Caco-2 (cell line): Measurements from ENCODE around the gene SETD6. TPM values are rescaled to one million over a fixed set of nuclear protein-coding genes. Genes with fewer than 3 reads are reported as not detected.

Source experiments
- BruUV-seq: library from RNA; stranded (reverse); fragments of 400-500 nt; replicated peaks from 2 replicates; lab custom pipeline; 2021; lab: Mats Ljungman, UMichigan
- CTCF ChIA-PET: fragments of 300-600 bp; sonication (Branson Sonifier 250); formaldehyde crosslinking; loops from one replicate; lab custom pipeline; 2022; ENCODE audit warnings: antibody characterized with exemption; lab: Charles Lee
- POLR2A ChIA-PET: fragments of 300-600 bp; sonication (Branson Sonifier 250); formaldehyde crosslinking; loops from one replicate; lab custom pipeline; 2022; ENCODE audit warnings: antibody characterized with exemption; lab: Charles Lee
- DNase-seq, 2 experiments: peaks; one replicate each; pipeline versions ENCODE4 v3.0.0 to v3.0.0-alpha.2; 2020 to 2022
- H3K27me3 ChIP-seq: replicated peaks from 2 replicates; pipeline ENCODE4 v1.6.0; 2011; ENCODE audit warnings: low read length; ENCODE audit not compliant: control insufficient read depth, insufficient read depth
- H3K36me3 ChIP-seq: 2 replicates; pipeline ENCODE4 v1.5.1; 2011; ENCODE audit warnings: low read length; ENCODE audit not compliant: control insufficient read depth, insufficient read depth
- H3K4me1 ChIP-seq: fragments of 250-450 bp; sonication (Bioruptor Pico); 2 replicates; pipeline ENCODE4 v1.5.1; 2020; ENCODE audit warnings: mild to moderate bottlenecking
- H3K4me3 ChIP-seq: 2 replicates; pipeline ENCODE4 v1.5.1; 2011; ENCODE audit warnings: low read depth, mild to moderate bottlenecking, control low read depth, low read length
- H3K9me3 ChIP-seq: fragments of 250-450 bp; sonication (Bioruptor Pico); 2 replicates; pipeline ENCODE4 v1.5.1; 2020; ENCODE audit warnings: mild to moderate bottlenecking, moderate library complexity
- H3K27ac Mint-ChIP-seq: one replicate; pipeline ENCODE4 v1.8.0; 2022; ENCODE audit warnings: mixed read lengths; ENCODE audit not compliant: unreplicated experiment
- H3K27me3 Mint-ChIP-seq: one replicate; pipeline ENCODE4 v1.8.0; 2022; ENCODE audit warnings: mixed read lengths; ENCODE audit not compliant: insufficient read depth, unreplicated experiment
- H3K36me3 Mint-ChIP-seq: one replicate; pipeline ENCODE4 v1.8.0; 2022; ENCODE audit warnings: mild to moderate bottlenecking, mixed read lengths; ENCODE audit not compliant: insufficient read depth, unreplicated experiment
- H3K4me1 Mint-ChIP-seq: one replicate; pipeline ENCODE4 v1.8.0; 2022; ENCODE audit warnings: low read depth, mixed read lengths; ENCODE audit not compliant: unreplicated experiment
- H3K4me3 Mint-ChIP-seq: one replicate; pipeline ENCODE4 v1.8.0; 2022; ENCODE audit warnings: mild to moderate bottlenecking, moderate library complexity, mixed read lengths; ENCODE audit not compliant: unreplicated experiment
- H3K9me3 Mint-ChIP-seq: one replicate; pipeline ENCODE4 v1.8.0; 2022; ENCODE audit warnings: mixed read lengths; ENCODE audit not compliant: unreplicated experiment
- intact Hi-C: fragments of 100-400 bp; cut with micrococcal nuclease; formaldehyde crosslinking; loops from one replicate; pipeline ENCODE4 v1.10.0; 2022; ENCODE audit not compliant: unreplicated experiment
- total RNA-seq: library from RNA; stranded (reverse); gene quantifications from 2 replicates; pipeline ENCODE4 v1.2.3, GENCODE V29; 2022
- TF ChIP-seq, protein P1 (sequence below), 2 experiments: fragments of 200-600 bp in 1 of 2; IDR thresholded peaks; 1 replicate in 1 of 2; 2 replicates in 1 of 2; pipeline versions ENCODE4 v1.5.1 to v1.8.0; 2011 to 2022; ENCODE audit warnings: antibody characterized with exemption in 1 of 2, control low read depth in 1 of 2, inconsistent platforms in 1 of 2, low read depth in 1 of 2, low read length in 1 of 2, mild to moderate bottlenecking in 1 of 2, moderate library complexity in 1 of 2; ENCODE audit not compliant: insufficient read depth in 1 of 2, severe bottlenecking in 1 of 2, unreplicated experiment in 1 of 2

SETD6 gene
- total RNA-seq, 1 experiment from 2014 or later = 41.7 TPM

- Mint-ChIP-seq H3K4me1 (no peaks in the 10 kb centered on the region), H3K27ac (no peak overlapping the region), H3K9me3 (no peaks in the 10 kb centered on the region), H3K4me3 (no peak overlapping the region), H3K27me3 (no peaks in the 10 kb centered on the region), H3K36me3 (peaks cover 100% of the 10 kb centered on the region)
- CTCF ChIA-PET = no interaction called here
- no peak overlapping the region for H3K4me3 ChIP-seq
- H3K4me1 ChIP-seq = 0 out of 2 replicates have a peak, but pooled peaks cover 9% of the 10 kb centered on the region
- DNase-seq = no peak
- TF ChIP-seq, protein P1, sequence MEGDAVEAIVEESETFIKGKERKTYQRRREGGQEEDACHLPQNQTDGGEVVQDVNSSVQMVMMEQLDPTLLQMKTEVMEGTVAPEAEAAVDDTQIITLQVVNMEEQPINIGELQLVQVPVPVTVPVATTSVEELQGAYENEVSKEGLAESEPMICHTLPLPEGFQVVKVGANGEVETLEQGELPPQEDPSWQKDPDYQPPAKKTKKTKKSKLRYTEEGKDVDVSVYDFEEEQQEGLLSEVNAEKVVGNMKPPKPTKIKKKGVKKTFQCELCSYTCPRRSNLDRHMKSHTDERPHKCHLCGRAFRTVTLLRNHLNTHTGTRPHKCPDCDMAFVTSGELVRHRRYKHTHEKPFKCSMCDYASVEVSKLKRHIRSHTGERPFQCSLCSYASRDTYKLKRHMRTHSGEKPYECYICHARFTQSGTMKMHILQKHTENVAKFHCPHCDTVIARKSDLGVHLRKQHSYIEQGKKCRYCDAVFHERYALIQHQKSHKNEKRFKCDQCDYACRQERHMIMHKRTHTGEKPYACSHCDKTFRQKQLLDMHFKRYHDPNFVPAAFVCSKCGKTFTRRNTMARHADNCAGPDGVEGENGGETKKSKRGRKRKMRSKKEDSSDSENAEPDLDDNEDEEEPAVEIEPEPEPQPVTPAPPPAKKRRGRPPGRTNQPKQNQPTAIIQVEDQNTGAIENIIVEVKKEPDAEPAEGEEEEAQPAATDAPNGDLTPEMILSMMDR (IDR thresholded peaks at IDR 0.05; ENCODE audit: insufficient read depth in 1 of 2, low read depth in 1 of 2, low read length in 1 of 2, severe bottlenecking in 1 of 2, unreplicated experiment in 1 of 2) = no peak
- no TSS peak for BruUV-seq
- no peaks in the 10 kb centered on the region for H3K27me3 ChIP-seq
- peaks cover 8% of the 10 kb centered on the region for H3K36me3 ChIP-seq
- POLR2A ChIA-PET = no interaction called here
- intact Hi-C loops = no loop called here
- no peaks in the 10 kb centered on the region for H3K9me3 ChIP-seq
These were observed 17.1 kb downstream of the SETD6 start for GRCh38 chr16:58532414-58532813.

GRCh38 chr16:58533751-58534470, 18.6 kb downstream of the SETD6 start:
- Histone ChIP-seq H3K27me3 (no peaks in the 10 kb centered on the region), H3K4me1 (0 out of 2 replicates have a peak, but pooled peaks cover 13% of the 10 kb centered on the region), H3K4me3 (no peak overlapping the region), H3K9me3 (no peaks in the 10 kb centered on the region), H3K36me3 (peaks cover 8% of the 10 kb centered on the region)
- ChIA-PET POLR2A (no interaction called here), CTCF (no interaction called here)
- Mint-ChIP-seq H3K27ac (no peak overlapping the region), H3K27me3 (no peaks in the 10 kb centered on the region), H3K4me1 (no peaks in the 10 kb centered on the region), H3K4me3 (no peak overlapping the region), H3K36me3 (peaks cover 100% of the 10 kb centered on the region), H3K9me3 (no peaks in the 10 kb centered on the region)
- BruUV-seq = no TSS peak
- TF ChIP-seq, protein P1 (IDR thresholded peaks at IDR 0.05; ENCODE audit: insufficient read depth in 1 of 2, low read depth in 1 of 2, low read length in 1 of 2, severe bottlenecking in 1 of 2, unreplicated experiment in 1 of 2) = no peak
- DNase-seq = no peak
- intact Hi-C loops = no loop called here

DNA sequence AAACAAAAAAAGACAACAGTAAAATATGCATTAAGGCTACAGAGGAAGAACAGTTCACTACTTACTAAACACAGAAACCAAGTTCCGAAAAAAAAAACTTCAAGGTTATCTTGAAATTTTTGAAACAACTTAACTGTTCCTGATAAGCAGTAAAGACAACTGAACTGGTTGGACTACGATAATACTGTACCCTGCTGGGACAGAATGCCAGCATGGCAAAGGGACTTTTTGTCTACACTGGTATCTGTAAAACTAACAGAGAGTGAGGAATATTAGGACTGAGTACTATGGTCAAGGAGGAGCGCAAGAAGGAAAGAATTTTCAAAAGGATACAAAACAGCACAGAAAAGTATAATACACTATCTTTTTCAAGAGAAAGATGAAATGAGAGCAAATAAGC, 19.8 kb downstream of the SETD6 start:
- CTCF ChIA-PET = no interaction called here
- H3K9me3 ChIP-seq = no peaks in the 10 kb centered on the region
- Mint-ChIP-seq H3K27ac (peak overlapping the region; percentile 4), H3K4me1 (no peaks in the 10 kb centered on the region), H3K4me3 (no peak overlapping the region), H3K36me3 (peaks cover 100% of the 10 kb centered on the region), H3K9me3 (no peaks in the 10 kb centered on the region), H3K27me3 (no peaks in the 10 kb centered on the region)
- DNase-seq = no peak
- POLR2A ChIA-PET = no interaction called here
- TF ChIP-seq, protein P1 (IDR thresholded peaks at IDR 0.05; ENCODE audit: insufficient read depth in 1 of 2, low read depth in 1 of 2, low read length in 1 of 2, severe bottlenecking in 1 of 2, unreplicated experiment in 1 of 2) = no peak
- H3K36me3 ChIP-seq = peaks cover 11% of the 10 kb centered on the region
- 0 out of 2 replicates have a peak, but pooled peaks cover 13% of the 10 kb centered on the region for H3K4me1 ChIP-seq
- H3K4me3 ChIP-seq = no peak overlapping the region
- no TSS peak for BruUV-seq
- intact Hi-C loops = no loop called here
- no peaks in the 10 kb centered on the region for H3K27me3 ChIP-seq
